ENCODE results near the gene TXNDC5. TPM values are rescaled to one million over a fixed set of nuclear protein-coding genes. Genes with fewer than 3 reads are reported as not detected.
A peak's percentile ranks its signal among the peaks of the same experiment; 100 is the strongest.

TXNDC5 gene
- total RNA-seq, 1 donor from 2014 or later, result 110 TPM

DNA sequence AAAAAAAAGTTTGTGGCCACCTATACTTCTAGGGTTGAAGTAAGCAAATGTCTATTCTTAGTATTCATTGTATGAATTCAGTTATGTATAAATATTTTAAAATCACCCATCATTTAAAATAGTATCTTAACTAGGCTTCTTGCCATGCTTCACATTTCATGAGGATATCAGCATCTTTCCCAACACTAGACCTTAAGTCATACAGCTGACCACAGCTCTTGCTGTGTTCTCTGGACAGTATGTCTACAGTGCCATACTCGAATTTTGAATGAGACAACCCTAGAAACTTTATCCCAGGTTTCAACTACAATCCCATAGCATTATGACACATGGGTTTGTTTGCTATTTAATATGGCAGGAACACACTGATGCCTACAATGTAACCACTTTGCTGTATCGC, 5.2 kb downstream of the TXNDC5 start:
- Mint-ChIP-seq H3K27ac (ENCODE audit: unreplicated experiment) (no peak overlapping the region), H3K4me1 (ENCODE audit: unreplicated experiment) (peaks cover 13% of the 10 kb centered on the region), H3K36me3 (ENCODE audit: low read depth, unreplicated experiment) (peaks cover 26% of the 10 kb centered on the region), H3K27me3 (ENCODE audit: unreplicated experiment) (peaks cover 3% of the 10 kb centered on the region), H3K9me3 (ENCODE audit: unreplicated experiment) (no peaks in the 10 kb centered on the region), H3K4me3 (ENCODE audit: unreplicated experiment) (no peak overlapping the region)
- no peak for TF ChIP-seq CTCF (IDR thresholded peaks at IDR 0.05; ENCODE audit: unreplicated experiment)
- DNase-seq (ENCODE audit: low spot score), result no peak

GRCh38 chr6:7904654-7905319, 5.8 kb downstream of the TXNDC5 start:
- Mint-ChIP-seq H3K4me1 (ENCODE audit: unreplicated experiment) (peaks cover 13% of the 10 kb centered on the region), H3K27ac (ENCODE audit: unreplicated experiment) (no peak overlapping the region), H3K4me3 (ENCODE audit: unreplicated experiment) (peak overlapping the region; percentile 71), H3K9me3 (ENCODE audit: unreplicated experiment) (no peaks in the 10 kb centered on the region), H3K27me3 (ENCODE audit: unreplicated experiment) (peaks cover 3% of the 10 kb centered on the region), H3K36me3 (ENCODE audit: low read depth, unreplicated experiment) (peaks cover 29% of the 10 kb centered on the region)
- no peak for TF ChIP-seq CTCF (IDR thresholded peaks at IDR 0.05; ENCODE audit: unreplicated experiment)
- DNase-seq (ENCODE audit: low spot score), result no peak

DNA sequence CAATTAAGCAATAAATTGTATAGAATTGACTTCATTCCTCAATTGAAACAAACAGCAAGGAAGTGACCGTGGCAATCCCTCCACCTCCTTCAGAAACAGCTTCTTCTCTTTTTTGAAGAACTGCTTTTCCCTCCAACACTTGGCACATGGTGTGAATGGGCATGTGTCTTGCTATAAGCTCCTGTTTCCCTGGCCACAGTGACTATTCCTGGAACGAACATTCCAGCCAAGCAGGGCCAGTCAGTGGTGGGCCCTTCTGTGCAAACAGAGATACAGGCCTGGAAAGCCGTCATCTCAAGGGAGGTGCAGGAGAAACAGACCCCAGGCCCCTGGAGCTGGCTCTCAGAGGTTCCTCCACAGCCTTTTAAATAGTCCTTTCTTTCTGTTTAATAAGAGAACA, 6.9 kb downstream of the TXNDC5 start:
- H3K4me1 Mint-ChIP-seq (ENCODE audit: unreplicated experiment), result peaks cover 6% of the 10 kb centered on the region
- no peak for TF ChIP-seq CTCF (IDR thresholded peaks at IDR 0.05; ENCODE audit: unreplicated experiment)
- no peaks in the 10 kb centered on the region for H3K9me3 Mint-ChIP-seq (ENCODE audit: unreplicated experiment)
- no peak overlapping the region for H3K4me3 Mint-ChIP-seq (ENCODE audit: unreplicated experiment)
- H3K27me3 Mint-ChIP-seq (ENCODE audit: unreplicated experiment), result peaks cover 3% of the 10 kb centered on the region
- DNase-seq (ENCODE audit: low spot score), result no peak
- peaks cover 29% of the 10 kb centered on the region for H3K36me3 Mint-ChIP-seq (ENCODE audit: low read depth, unreplicated experiment)
- no peak overlapping the region for H3K27ac Mint-ChIP-seq (ENCODE audit: unreplicated experiment)

GRCh38 chr6:7902867-7903266, 7.7 kb downstream of the TXNDC5 start:
- Mint-ChIP-seq H3K27ac (ENCODE audit: unreplicated experiment) (no peak overlapping the region), H3K4me1 (ENCODE audit: unreplicated experiment) (peaks cover 6% of the 10 kb centered on the region), H3K4me3 (ENCODE audit: unreplicated experiment) (peak overlapping the region; percentile 23), H3K36me3 (ENCODE audit: low read depth, unreplicated experiment) (peaks cover 32% of the 10 kb centered on the region), H3K27me3 (ENCODE audit: unreplicated experiment) (no peaks in the 10 kb centered on the region), H3K9me3 (ENCODE audit: unreplicated experiment) (no peaks in the 10 kb centered on the region)
- no peak for DNase-seq (ENCODE audit: low spot score)
- TF ChIP-seq CTCF (IDR thresholded peaks at IDR 0.05; ENCODE audit: unreplicated experiment), result no peak

GRCh38 chr6:7902221-7902620, 8.4 kb downstream of the TXNDC5 start:
- H3K27me3 Mint-ChIP-seq (ENCODE audit: unreplicated experiment), result no peaks in the 10 kb centered on the region
- no peak for DNase-seq (ENCODE audit: low spot score)
- H3K4me3 Mint-ChIP-seq (ENCODE audit: unreplicated experiment), result no peak overlapping the region
- H3K36me3 Mint-ChIP-seq (ENCODE audit: low read depth, unreplicated experiment), result peaks cover 35% of the 10 kb centered on the region
- TF ChIP-seq CTCF (IDR thresholded peaks at IDR 0.05; ENCODE audit: unreplicated experiment), result no peak
- H3K27ac Mint-ChIP-seq (ENCODE audit: unreplicated experiment), result no peak overlapping the region
- H3K9me3 Mint-ChIP-seq (ENCODE audit: unreplicated experiment), result no peaks in the 10 kb centered on the region
- H3K4me1 Mint-ChIP-seq (ENCODE audit: unreplicated experiment), result peaks cover 6% of the 10 kb centered on the region

All from endothelial cell (in vitro differentiated cells).